ENCODE measurements around the gene GIMAP7. TPM values are rescaled to one million over a fixed set of nuclear protein-coding genes. Genes with fewer than 3 reads are reported as not detected.

Gene GIMAP7
- total RNA-seq, 1 experiment from 2014 or later = 0.25 TPM

DNA sequence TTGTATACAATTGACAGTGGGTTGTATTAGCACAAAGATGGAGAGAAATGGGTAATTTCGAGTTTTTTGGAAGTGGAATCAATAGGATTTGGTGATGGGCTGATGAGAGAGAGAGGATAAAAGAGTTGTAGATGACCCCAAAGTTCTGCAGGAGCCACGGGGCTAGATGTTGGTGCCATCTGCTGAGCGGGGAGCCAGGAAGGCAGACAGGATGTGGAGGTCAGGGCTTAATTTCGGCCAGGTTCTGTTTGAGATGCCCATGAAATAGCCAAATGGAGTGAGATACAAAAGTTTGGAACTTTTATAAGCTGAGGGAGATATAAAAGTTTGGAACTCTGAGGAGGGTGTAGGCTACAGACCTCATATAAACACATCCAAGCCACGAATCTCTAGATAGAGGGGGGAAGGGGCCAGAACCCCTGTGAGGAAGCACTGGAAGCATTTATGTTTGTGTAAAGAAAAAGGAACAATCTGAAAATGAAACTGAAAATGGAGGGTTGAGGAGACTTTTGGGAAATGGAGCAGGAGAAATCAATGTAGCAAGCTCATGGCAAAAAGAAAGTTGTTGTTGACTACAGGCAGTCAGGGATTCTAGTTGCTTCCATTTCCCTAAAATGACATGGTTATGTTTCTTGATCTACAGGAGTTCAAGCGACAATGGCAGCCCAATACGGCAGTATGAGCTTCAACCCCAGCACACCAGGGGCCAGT, 54.7 kb downstream of the GIMAP7 start:
- Histone ChIP-seq H3K36me3 (ENCODE audit: control insufficient read depth in 1 of 2, insufficient read depth in 2 of 2, low read length in 2 of 2) (no peaks in the 10 kb centered on the region), H3K4me1 (ENCODE audit: control insufficient read depth in 1 of 2, insufficient read depth in 2 of 2, low read length in 2 of 2) (no peaks in the 10 kb centered on the region), H3K27ac (ENCODE audit: low read depth, low read length) (no peak overlapping the region), H3K4me3 (replicated peaks in 1 of 2; ENCODE audit: low read depth in 1 of 2, low read length in 2 of 2) (no peak overlapping the region), H2AFZ (ENCODE audit: low read depth, low read length, poor library complexity, severe bottlenecking) (no peak overlapping the region), H3K9ac (ENCODE audit: low read length) (no peak overlapping the region), H3K27me3 (ENCODE audit: insufficient read depth, low read length) (0 out of 2 replicates have a peak, but pooled peaks cover 8% of the 10 kb centered on the region), H3K79me2 (ENCODE audit: insufficient read depth, low read length) (no peaks in the 10 kb centered on the region), H3K9me2 (ENCODE audit: insufficient read depth) (no peaks in the 10 kb centered on the region), H4K20me1 (ENCODE audit: insufficient read depth) (no peaks in the 10 kb centered on the region), H3K4me2 (ENCODE audit: low read length) (no peak overlapping the region), H3K9me3 (ENCODE audit: control insufficient read depth in 1 of 2, insufficient read depth in 1 of 2, low read depth in 1 of 2, low read length in 2 of 2) (no peaks in the 10 kb centered on the region)
- ATAC-seq (no peak), DNase-seq (ENCODE audit: low read depth, low spot score) (no peak)
- BruUV-seq (replicated peaks) = no TSS peak
- CTCF ChIA-PET = no interaction called here
- intact Hi-C loops (cut with micrococcal nuclease) = no loop called here
- RAD21 ChIA-PET (ENCODE audit: low non-redundant PET in 1 of 2, low total read pairs in 2 of 2, uncharacterized antibody in 2 of 2, unreplicated experiment in 2 of 2) = no interaction called here
- TF ChIP-seq CBX3 (IDR thresholded peaks at IDR 0.05; ENCODE audit: low read depth) = no peak
- no peak for TF ChIP-seq TCF7L2 (IDR thresholded peaks at IDR 0.05; ENCODE audit: borderline replicate concordance, extremely low read depth, insufficient read depth, insufficient read length)
- no peak for TF ChIP-seq EZH2 (IDR thresholded peaks at IDR 0.05)
- no peak for TF ChIP-seq RAD21 (IDR thresholded peaks at IDR 0.05; ENCODE audit: low read depth)
- no peak for TF ChIP-seq CEBPB (IDR thresholded peaks at IDR 0.05; ENCODE audit: low read depth)
- TF ChIP-seq, protein P1, sequence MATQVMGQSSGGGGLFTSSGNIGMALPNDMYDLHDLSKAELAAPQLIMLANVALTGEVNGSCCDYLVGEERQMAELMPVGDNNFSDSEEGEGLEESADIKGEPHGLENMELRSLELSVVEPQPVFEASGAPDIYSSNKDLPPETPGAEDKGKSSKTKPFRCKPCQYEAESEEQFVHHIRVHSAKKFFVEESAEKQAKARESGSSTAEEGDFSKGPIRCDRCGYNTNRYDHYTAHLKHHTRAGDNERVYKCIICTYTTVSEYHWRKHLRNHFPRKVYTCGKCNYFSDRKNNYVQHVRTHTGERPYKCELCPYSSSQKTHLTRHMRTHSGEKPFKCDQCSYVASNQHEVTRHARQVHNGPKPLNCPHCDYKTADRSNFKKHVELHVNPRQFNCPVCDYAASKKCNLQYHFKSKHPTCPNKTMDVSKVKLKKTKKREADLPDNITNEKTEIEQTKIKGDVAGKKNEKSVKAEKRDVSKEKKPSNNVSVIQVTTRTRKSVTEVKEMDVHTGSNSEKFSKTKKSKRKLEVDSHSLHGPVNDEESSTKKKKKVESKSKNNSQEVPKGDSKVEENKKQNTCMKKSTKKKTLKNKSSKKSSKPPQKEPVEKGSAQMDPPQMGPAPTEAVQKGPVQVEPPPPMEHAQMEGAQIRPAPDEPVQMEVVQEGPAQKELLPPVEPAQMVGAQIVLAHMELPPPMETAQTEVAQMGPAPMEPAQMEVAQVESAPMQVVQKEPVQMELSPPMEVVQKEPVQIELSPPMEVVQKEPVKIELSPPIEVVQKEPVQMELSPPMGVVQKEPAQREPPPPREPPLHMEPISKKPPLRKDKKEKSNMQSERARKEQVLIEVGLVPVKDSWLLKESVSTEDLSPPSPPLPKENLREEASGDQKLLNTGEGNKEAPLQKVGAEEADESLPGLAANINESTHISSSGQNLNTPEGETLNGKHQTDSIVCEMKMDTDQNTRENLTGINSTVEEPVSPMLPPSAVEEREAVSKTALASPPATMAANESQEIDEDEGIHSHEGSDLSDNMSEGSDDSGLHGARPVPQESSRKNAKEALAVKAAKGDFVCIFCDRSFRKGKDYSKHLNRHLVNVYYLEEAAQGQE (IDR thresholded peaks at IDR 0.05; ENCODE audit: low read depth) = no peak
- no peak for TF ChIP-seq ZNF274 (IDR thresholded peaks at IDR 0.05; ENCODE audit: low read depth, low read length)
- TF ChIP-seq SIN3A (IDR thresholded peaks at IDR 0.05; ENCODE audit: low read depth) = no peak
- TF ChIP-seq POLR2AphosphoS5 (IDR thresholded peaks at IDR 0.05; ENCODE audit: low read depth, low read length) = no peak
- TF ChIP-seq, protein P2, sequence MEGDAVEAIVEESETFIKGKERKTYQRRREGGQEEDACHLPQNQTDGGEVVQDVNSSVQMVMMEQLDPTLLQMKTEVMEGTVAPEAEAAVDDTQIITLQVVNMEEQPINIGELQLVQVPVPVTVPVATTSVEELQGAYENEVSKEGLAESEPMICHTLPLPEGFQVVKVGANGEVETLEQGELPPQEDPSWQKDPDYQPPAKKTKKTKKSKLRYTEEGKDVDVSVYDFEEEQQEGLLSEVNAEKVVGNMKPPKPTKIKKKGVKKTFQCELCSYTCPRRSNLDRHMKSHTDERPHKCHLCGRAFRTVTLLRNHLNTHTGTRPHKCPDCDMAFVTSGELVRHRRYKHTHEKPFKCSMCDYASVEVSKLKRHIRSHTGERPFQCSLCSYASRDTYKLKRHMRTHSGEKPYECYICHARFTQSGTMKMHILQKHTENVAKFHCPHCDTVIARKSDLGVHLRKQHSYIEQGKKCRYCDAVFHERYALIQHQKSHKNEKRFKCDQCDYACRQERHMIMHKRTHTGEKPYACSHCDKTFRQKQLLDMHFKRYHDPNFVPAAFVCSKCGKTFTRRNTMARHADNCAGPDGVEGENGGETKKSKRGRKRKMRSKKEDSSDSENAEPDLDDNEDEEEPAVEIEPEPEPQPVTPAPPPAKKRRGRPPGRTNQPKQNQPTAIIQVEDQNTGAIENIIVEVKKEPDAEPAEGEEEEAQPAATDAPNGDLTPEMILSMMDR (IDR thresholded peaks at IDR 0.05 in 2 of 3, conservative IDR thresholded peaks at IDR 0.05 in 1 of 3; ENCODE audit: borderline replicate concordance in 1 of 3, insufficient read depth in 1 of 3, low read depth in 2 of 3, low read length in 2 of 3) = no peak
- TF ChIP-seq ELF1 (IDR thresholded peaks at IDR 0.05; ENCODE audit: borderline replicate concordance, low read depth) = no peak
- no peak for TF ChIP-seq EGR1 (IDR thresholded peaks at IDR 0.05; ENCODE audit: low read depth)
- TF ChIP-seq, protein P3, sequence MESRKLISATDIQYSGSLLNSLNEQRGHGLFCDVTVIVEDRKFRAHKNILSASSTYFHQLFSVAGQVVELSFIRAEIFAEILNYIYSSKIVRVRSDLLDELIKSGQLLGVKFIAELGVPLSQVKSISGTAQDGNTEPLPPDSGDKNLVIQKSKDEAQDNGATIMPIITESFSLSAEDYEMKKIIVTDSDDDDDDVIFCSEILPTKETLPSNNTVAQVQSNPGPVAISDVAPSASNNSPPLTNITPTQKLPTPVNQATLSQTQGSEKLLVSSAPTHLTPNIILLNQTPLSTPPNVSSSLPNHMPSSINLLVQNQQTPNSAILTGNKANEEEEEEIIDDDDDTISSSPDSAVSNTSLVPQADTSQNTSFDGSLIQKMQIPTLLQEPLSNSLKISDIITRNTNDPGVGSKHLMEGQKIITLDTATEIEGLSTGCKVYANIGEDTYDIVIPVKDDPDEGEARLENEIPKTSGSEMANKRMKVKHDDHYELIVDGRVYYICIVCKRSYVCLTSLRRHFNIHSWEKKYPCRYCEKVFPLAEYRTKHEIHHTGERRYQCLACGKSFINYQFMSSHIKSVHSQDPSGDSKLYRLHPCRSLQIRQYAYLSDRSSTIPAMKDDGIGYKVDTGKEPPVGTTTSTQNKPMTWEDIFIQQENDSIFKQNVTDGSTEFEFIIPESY (IDR thresholded peaks at IDR 0.05; ENCODE audit: extremely low read depth, insufficient replicate concordance, low read length) = no peak
- no peak for TF ChIP-seq EZH2phosphoT487 (IDR thresholded peaks at IDR 0.05; ENCODE audit: borderline replicate concordance)
- TF ChIP-seq, protein P4, sequence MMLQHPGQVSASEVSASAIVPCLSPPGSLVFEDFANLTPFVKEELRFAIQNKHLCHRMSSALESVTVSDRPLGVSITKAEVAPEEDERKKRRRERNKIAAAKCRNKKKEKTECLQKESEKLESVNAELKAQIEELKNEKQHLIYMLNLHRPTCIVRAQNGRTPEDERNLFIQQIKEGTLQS (IDR thresholded peaks at IDR 0.05) = no peak
- no peak for TF ChIP-seq FOSL1 (IDR thresholded peaks at IDR 0.05; ENCODE audit: low read depth)
- TF ChIP-seq POLR2A (IDR thresholded peaks at IDR 0.05; ENCODE audit: borderline replicate concordance, extremely low read depth, insufficient read depth, insufficient read length) = no peak
- TF ChIP-seq SP1 (IDR thresholded peaks at IDR 0.05; ENCODE audit: low read depth) = no peak
- TF ChIP-seq SRF (IDR thresholded peaks at IDR 0.05; ENCODE audit: low read depth) = no peak
- TF ChIP-seq, protein P5, sequence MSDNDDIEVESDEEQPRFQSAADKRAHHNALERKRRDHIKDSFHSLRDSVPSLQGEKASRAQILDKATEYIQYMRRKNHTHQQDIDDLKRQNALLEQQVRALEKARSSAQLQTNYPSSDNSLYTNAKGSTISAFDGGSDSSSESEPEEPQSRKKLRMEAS (IDR thresholded peaks at IDR 0.05) = no peak
- POLR2A ChIA-PET = no interaction called here
